GM21367 (cell line): Measurements from ENCODE around the gene PREP.
"Not testable (repeated sequence)": the region's sequence is repeated elsewhere in the genome, so short reads cannot be mapped to it uniquely, and the experiment has no call there.

Experiments used
- ATAC-seq: cut with Tn5 transposase; IDR thresholded peaks from one replicate; pipeline ENCODE4 v1.9.1; 2021; ENCODE audit not compliant: unreplicated experiment

Gene PREP

DNA sequence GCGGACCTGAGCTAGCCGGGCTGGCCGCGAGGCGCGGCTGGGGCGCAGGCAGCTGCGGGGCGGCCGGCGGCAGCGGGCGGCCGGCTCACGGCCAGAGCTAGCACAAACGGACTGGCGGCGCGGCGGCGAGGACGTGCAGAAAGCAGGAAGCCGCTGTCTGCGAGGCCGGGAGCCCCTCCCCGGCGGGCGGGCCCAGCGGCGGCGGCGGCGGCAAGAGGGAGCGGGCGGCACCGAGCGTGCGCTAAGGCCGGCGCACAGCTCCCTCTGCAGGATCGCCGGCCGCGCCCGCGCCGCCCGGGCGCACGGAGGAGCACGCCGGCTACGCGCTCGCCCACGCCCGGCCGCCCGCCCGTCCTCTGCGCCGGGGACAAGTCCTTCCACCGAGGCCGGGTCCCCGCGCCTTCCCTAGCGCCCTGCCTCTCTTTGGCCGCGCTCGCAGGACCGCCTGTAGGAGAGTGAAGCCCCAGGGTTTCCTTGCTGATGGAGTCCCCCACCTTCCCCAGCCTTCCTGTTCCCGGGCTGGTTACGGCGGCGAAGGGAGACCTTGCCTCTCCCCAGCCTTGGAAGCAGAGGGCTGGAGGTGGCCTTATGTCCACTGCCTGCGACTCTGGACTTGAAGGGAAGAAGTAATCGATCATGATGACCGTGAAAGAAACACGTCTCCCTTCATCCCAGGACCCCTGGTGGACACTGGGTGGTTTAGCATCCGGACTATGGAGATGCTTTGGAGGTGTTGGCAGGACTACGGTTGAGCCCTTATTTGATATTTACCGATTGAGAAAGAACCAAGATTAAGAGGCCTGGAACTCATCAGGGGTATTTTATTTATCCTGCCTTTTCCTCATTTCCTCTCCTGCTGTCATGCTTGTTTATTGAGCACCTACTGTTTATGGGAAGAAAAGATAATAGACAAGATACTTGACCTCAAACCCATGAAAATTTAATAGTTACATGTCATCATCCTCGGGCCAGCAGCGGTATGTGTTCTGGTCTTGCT is at the start of gene PREP:
TSS of gene PREP (minus strand) at position 144 of the 997 bp plus-strand sequence. CDS start 191 bp downstream, outside the sequence.
- ATAC-seq = peak; percentile 93

DNA sequence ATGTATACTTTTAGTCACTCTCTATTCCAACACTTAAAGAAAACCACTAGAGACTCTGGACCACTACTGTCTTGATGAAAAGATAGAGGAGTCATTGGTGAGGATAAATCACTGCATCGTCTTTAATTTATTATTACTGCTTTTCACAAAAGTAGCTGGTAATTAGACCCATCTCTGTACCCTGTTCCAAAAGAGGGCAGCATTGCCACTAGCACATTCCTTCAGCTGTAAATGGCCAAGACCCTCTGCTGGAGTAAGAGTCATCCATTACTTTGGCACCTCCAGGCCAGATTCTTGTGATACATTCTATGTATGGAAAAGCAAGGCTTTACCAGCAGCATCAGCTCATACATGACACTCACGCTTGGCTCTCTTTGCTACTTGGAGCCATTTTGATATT is 49.5 kb upstream of the PREP start:
- ATAC-seq = no peak

DNA sequence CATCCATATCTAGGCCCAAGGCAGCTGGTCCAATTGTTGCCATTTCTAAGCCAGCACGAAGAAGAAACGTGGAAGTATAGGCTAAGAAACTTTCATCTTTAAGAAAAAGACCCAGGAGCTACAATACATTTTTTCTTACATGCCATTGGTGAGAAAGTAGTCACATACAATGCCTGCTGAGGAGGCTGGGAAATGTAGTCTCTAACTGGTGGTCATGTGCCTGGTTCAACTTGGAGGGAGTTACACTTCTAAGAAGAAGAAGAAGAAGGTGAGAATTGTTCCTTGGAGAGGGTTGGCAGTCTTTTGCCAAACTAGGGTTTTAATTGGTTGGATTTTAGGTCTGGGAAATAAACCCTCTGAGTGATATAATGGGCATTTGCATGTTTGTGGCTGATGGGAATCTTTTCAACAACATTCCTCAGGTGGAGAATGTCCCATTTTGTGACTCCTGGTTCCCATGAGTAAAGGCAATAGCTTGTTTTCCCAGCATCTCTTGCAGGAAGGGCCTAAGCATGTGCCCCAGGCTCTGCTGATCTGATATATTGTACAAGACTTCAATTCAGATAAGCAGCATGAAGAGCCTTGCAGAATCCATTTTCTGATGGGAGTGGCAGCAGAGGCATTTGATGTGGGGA is 47.0 kb upstream of the PREP start:
- no peak for ATAC-seq

DNA sequence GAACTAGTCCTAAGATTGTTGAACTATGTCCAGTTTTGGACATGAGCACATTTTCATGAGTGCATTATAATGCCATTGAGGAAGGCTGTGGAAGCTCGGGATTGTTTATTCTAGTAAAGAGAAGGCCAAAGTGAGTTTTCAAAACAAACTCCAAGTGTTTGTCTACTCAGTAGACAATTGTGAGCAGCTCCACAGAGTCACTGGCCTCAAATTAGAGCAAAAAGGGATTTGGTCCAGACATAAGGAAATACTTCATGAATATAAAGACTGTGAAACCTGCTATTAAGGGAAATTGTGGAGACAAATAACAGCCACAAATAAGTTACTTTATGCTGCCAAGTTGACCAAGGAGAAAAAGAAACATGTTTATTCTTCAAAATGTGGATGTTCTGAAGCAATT is 42.6 kb upstream of the PREP start:
- ATAC-seq = no peak

DNA sequence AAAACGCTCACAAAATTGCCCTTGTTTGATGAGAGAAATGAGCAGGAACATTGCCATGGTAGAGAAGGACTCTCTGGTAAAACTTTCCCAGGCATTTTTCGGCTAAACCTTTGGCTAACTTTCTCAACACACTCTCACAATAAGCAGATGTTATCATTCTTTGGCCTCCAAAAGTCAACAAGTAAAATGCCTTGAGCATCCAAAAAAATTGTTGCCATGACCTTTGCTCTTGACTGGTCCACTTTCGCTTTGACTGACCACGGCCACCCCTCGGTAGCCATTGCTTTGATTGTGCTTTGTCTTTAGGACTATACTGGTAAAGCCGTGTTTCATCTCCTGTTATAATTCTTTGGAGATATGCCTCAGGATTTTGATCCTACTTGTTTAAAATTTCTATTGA is 41.1 kb upstream of the PREP start:
- no peak for ATAC-seq

DNA sequence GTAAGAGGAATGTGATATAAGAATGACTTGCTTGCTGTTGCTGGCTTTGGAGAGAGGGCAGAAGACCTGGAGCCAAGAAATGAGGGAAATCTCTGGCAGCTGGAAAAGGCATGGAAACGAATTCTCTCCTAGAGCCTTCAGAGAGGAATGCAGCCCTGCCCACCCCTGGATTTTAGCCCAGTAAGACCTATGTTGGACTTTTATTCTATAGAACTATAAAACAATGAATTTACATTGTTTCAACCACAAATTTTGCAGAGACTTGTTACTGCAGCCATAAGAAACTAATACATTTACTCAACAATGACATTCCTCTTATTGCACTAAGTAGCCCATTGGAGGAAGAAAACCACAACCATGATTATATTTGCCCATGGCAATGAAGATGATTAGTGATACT is 39.5 kb upstream of the PREP start:
- ATAC-seq = no peak

DNA sequence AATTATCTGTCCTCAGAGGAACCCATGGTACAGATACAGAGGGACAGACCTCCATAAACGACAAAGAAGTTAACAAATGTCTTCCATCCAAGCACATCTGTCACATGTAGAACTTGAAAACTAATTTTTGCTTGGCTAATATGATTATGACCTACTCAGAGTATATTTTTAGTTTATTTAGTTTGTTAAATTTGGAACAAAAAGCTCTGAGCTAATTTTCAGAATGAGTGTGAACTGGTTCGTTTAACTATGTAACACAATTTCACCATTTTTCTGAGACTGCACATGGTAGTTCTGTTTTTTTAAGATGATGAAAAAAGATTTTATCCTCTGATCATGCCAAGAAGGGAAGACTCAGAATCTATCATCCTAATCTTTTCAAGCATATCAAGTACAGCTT is 34.4 kb upstream of the PREP start:
- no peak for ATAC-seq

DNA sequence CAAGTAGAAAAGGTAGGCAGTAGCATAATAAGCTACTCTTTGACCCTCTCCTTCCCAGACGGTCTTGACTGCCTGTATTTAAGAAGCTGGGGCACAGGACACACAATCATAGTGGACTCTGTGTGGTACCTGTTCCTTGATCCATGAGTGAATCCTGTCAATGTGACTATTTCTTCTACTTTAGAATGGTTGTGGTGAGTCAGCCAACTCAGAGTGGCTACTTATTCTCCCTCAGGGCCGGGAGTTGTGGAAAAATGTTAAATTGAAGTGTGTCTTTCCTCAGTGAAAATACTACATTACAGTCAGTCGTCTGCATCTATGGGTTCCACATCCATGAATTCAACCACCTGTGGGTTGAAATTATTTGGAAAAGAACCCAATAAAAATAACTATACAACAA is 30.8 kb upstream of the PREP start:
- ATAC-seq = no peak

DNA sequence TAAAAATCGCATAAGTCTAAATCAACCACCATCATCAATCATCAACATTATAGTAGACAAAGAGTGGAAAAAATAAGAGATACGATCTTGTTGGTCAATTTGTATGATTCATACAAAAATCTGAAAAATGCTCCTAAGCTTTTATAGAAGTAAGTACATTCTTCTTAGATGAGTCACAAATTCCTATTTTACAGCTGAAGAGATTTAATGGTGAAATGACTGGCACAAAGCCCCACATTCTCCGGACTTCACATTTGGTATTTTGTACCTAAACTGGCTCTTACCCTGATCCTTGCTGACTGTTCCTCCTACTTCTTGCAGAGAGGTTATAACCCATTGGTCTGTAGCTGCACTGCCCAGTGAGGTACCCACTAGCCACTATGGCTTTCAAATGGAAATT is 29.9 kb upstream of the PREP start:
- no peak for ATAC-seq

DNA sequence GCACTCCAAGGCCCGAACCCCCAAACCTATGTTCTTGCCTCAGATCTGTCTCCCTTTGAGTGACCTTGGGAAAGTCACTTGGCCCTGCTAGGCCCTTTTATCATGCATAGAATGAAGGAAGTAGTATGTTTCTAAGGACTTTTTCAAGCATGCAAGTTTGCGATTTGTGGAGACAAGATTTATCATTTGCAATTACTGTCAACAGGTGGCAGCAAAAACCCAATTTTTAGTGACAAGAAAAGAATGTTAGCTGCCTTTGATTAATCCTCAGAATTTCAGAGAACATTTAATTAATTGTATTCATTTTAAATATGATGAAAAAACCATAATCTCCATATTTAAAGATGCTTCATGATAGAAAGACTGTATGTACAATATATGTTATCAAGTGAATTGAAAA is 28.3 kb upstream of the PREP start:
- ATAC-seq = no peak

DNA sequence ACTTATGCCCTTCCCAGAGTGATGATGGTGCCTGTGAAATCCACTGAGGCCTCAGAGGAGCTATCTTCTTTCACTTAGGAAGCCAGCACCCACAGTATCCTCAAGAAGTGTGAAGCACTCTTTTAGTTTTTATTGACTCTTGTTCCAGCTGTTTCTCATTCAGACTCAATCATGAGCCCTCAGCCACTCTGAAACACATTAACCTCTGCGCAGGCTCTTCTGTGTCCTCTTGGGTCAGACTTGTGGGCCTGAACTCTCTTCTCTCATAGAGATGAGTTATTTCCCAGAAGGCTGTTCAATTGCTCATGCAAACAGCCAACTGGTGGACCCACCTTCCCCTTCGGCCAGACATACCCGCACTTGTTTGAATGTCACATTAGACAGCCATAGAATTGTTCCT is 27.8 kb upstream of the PREP start:
- ATAC-seq = no peak

DNA sequence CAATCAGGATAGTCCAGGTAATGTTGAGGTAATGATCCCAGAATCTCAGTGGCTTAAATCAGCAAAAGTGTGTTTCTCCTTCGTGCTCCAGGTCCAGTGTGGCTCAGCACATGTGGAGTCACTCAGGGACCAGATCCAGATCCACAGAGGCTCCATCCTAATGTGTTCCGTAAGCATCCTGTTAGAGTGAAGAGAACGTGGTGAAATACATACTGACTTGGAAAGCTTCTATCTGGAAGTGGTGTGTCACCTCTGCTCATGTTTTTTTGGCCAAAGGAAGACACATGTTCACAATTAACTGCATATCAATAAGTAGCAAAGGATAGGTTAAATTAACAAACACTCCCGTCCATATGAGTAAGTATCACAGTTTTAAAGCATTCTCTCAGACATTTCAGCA is 26.8 kb upstream of the PREP start:
- ATAC-seq = no peak

DNA sequence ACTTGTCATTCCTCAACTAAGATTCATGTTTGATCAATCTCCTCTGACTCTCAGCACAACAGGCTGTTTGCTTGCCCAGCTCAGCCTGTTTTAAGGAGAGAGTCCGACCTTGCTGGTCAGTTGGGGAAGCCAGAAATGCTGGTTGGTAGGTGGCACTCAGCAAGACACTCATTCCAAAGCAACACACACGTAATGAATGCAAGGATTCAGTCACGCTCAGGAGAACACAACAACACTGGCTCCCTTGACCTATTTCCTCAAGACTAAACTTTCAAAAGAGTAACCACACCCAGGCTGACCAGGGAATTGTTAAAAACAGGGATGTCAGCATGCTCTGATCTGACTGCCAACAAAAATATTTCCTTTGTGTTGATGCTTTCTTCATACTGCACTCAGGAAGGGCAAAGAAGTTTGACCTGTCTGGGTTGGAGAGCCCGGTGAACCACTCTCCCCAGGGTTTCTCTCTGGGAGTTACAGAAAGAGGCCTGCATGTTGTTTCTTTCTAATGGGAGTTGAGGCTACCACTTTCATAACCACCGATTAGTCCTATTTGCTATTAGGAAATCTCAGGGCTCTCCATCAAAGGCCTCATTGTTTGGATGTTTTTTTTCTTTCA is 25.6 kb upstream of the PREP start:
- no peak for ATAC-seq

DNA sequence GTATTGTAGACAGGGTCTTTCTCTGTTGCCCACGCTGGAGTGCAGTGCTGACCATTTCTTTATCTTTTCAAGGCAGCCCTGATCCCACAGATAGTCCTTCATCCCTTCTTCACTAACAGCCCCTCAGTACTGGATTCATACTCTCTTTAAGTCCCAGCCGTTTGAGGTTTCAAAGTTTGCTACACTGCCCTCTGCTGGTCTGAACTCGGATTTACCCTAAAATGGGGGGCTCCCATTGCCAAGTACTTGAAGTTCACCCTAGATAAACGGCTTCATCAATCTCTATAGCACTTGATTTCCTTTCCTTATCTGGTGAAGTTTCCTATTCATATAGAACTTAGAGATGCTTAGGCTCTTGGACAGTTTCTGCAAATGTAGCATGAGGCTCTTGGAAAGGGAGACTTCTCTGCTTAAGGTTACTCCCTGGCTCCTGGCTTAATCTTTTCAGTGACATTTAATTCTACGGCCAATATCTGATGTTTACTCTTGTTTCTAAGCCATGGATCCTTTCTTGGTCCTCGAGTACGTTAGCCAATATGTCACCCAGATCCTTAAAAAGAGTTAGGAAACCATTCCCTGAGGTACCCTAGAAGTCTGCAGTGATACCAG is 21.4 kb upstream of the PREP start:
- peak; percentile 60 for ATAC-seq

DNA sequence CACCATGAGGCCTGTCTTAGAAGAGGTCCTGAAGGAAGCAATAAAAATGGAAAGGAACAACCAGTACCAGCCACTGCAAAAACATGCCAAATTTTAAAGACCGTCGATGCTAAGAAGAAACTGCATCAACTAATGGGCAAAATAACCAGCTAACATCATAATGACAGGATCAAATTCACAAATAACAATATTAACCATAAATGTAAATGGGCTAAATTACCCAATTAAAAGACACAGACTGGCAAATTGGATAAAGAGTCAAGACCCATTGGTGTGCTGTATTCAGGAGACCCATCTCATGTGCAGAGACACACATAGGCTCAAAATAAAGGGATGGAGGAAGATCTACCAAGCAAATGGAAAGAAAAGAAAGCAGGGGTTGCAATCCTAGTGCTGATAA is 14.1 kb upstream of the PREP start:
- ATAC-seq = not testable (repeated sequence)

DNA sequence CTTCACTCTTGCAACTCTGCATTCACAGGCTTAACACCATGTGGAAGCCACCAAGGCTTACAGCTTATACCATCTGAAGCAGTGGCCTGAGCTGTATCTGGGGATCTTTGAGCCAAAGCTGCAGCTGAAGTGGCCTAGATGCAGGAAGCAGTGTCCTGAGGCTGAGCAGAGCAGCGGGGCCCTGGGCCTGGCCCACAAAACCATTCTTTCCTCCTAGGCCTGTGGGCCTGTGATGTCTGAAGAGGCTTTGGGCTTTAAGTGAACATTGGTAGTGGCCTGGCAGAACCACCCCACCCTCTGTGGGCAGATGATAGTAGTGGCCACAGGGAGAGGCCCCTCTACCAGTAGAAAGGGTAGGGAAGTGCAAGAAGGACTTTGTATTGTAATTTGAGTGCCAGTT is 6.9 kb upstream of the PREP start:
- no peak for ATAC-seq

DNA sequence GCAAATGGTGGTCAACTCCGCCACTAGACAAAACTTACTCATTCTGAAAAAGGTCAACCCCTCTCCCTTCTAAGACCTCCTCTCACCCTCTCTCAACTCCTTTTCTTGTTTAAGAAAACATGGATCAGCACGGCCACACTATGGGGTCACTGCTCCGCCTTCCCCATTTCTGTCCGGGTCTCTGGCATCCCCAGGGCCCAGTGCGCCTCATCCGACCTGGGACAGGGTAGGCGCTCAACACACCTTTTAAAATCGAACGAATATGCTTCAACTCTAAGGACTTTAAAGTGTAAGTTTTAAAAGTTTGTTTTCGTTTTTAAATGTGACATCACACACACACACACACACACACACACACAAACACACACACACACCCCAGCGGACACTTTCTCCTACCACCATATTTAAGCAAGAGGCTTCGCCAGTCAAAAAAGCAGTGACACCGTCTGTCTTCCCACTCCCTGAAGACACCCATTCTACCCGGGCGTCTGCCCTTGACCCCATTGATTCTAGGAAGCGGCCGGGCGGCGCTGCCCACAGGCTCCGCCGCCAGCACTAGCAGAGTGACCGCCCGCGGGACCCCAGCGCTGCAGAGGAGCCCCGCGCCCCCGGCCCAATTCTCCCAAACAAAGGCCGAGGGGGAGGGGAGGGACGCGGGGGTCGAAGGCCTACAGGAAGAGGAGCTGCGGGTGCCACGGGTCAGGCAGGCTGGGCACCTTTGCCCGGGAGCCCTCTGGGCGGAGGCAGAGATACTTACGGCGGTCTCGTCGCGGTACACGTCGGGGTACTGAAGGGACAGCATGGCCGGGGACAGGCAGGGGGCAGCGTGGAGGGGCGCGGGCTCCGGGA is 568 bp downstream of the PREP start:
- ATAC-seq = peak; percentile 36

DNA sequence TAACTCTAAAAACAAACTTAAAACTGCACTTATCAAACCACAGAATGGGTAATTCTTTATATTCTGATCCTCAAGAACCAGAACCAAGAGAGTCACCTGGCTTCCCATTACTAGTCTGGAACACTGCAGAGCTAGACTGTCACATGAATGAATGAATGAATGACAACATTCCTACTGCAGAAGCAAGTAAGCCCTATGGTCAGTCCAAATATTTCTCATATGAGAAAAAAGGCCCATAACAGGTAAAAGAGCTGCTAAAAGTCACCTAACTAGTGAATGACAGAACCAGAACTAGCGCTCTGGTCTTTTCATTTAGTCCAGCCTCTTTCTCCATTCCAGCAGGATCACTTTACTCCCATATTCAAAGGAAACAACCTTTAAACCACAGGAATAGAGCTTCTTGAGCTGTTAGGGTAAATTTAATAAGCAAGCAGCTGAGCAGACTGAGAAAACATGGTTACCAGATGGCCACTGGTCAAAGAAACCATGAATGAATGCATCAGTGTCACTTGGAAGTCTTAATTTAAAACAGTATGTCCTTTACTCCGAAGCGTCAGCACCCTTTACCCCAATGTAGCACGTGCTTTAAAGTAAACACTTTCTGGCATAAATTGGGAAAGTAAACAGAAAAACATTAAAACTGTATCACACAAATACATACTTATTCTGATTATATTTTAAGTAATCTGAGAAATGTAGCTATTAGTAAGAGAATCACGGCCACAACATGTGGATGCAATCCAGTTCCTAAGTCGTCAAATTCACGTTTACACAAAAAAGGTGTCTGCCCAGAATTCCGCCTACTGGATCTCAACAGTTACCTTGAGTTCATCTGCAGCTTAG is 1.4 kb downstream of the PREP start:
- no peak for ATAC-seq

DNA sequence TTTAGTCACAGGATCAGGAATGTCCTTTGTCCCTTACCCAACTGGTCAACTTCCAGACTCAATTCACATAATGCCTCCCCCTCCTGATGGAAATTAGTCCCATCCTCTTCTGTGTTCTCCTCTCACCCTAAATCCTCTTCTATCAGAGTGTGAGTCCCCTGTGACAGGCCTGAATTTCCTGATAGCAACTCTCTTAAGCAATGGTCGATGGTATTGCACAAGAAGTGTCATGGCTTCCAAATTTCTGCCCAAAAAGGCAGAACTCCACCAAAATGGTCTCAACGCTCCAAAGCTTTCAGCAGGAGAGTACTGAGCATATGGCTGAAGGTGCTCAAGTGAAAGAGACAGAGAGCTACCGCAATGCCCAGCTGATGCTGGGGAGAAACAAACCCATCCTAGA is 2.4 kb downstream of the PREP start:
- ATAC-seq = no peak

DNA sequence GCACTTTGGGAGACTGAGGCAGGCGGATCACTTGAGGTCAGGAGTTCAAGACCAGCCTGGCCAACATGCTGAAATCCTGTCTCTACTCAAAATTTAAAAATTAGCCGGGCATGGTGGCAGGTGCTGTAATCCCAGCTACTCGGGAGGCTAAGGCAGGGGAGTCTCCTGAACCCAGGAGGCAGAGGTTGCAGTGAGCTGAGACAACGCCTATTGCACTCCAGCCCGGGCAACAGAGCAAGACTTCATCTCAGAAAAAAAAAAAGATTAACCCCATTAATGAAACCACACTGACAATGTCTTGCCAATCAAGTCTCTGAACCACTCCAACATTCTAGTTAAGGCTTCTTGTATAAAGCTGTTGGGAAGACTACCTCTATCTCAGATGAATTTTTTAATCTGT is 4.0 kb downstream of the PREP start:
- no peak for ATAC-seq
